GM23248 (cell line): ENCODE measurements around the gene MTRR.

Experiments used
- EZH2 ChIP-seq: fragments of 200-600 bp; sonication (generic); IDR thresholded peaks from 2 replicates; pipeline ENCODE4 v1.6.1; 2018; ENCODE audit warnings: antibody characterized with exemption, mild to moderate bottlenecking; ENCODE audit not compliant: insufficient read depth, poor library complexity, severe bottlenecking
- EZH2phosphoT487 ChIP-seq: fragments of 200-600 bp; sonication (generic); IDR thresholded peaks from 2 replicates; pipeline ENCODE4 v1.6.1; 2018; ENCODE audit warnings: antibody characterized with exemption, moderate library complexity, mild to moderate bottlenecking, low read depth; ENCODE audit not compliant: insufficient read depth

DNA sequence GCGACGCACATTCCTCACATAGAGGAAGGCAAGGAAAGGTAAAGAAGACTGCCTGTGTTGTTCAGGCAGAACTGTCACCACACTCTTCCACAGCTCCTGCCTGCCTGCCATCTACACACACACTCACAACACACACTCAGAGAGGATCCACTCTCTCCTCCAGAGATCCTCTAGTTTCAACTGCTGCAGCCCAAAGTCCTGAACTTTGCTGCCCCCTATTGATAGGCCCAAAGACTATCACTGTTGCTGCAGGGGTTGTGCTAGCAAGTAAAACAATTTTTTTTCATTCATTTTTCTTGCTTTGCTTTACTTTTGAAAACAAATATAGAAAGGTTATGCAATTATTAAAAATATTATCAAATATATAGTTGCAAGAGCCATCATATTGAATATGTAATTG, 12.1 kb upstream of the MTRR start:
- TF ChIP-seq EZH2 (no peak), EZH2phosphoT487 (no peak)
